GM12873 (cell line): ENCODE data around the gene PIAS2.

Experiments used
- CTCF ChIP-seq: IDR thresholded peaks from 2 replicates; pipeline ENCODE4 v1.5.1; 2012; ENCODE audit warnings: low read depth, mild to moderate bottlenecking, moderate library complexity, low read length, control low read depth; ENCODE audit not compliant: insufficient read depth; ENCODE audit errors: missing control alignments

The PIAS2 gene

GRCh38 chr18:46917108-46917802 lies at the start of gene PIAS2, which contains the start of gene KATNAL2:
Gene PIAS2, minus strand, starts transcription at chr18:46917507. Its CDS starts 162 bp downstream, at chr18:46917345.
Gene KATNAL2, plus strand, starts transcription at chr18:46917602. Its CDS starts 29,271 bp downstream, at chr18:46946873.
- TF ChIP-seq CTCF = no peak

GRCh38 chr18:46958209-46958608 lies 40.9 kb upstream of the PIAS2 start:
- TF ChIP-seq CTCF = no peak

GRCh38 chr18:46953195-46953594 lies 35.9 kb upstream of the PIAS2 start:
- no peak for TF ChIP-seq CTCF

- peak; percentile 63 for TF ChIP-seq CTCF
Observed at GRCh38 chr18:46950064-46950656, 32.9 kb upstream of the PIAS2 start.

- TF ChIP-seq CTCF = no peak
Observed at GRCh38 chr18:46946656-46947282, 29.5 kb upstream of the PIAS2 start.

- TF ChIP-seq CTCF = no peak
Observed at GRCh38 chr18:46942646-46943045, 25.3 kb upstream of the PIAS2 start.

- no peak for TF ChIP-seq CTCF
Observed at GRCh38 chr18:46939998-46940571, 22.8 kb upstream of the PIAS2 start.
